Testis (tissue), 3 donors: ENCODE results near the gene MINDY4B. TPM values are rescaled to one million over a fixed set of nuclear protein-coding genes. Genes with fewer than 3 reads are reported as not detected.

Source experiments
- DNase-seq: peaks from one replicate; pipeline ENCODE4 v3.0.0-alpha.2; 2019
- H3K27ac ChIP-seq, 2 donors: fragments of 200-600 bp; sonication (generic); one replicate each; pipeline ENCODE4 v1.5.1; 2019
- H3K27me3 ChIP-seq: fragments of 200-600 bp; sonication (generic); one replicate; pipeline ENCODE4 v1.5.1; 2019
- H3K36me3 ChIP-seq: fragments of 200-600 bp; sonication (generic); one replicate; pipeline ENCODE4 v1.5.1; 2017; ENCODE audit warnings: low read depth; ENCODE audit errors: missing control alignments
- H3K4me1 ChIP-seq: fragments of 200-600 bp; sonication (generic); one replicate; pipeline ENCODE4 v1.5.1; 2019
- H3K4me3 ChIP-seq, 2 donors: fragments of 200-600 bp; sonication (generic); one replicate each; pipeline ENCODE4 v1.5.1; 2017 to 2019
- H3K9me3 ChIP-seq: fragments of 200-600 bp; sonication (generic); one replicate; pipeline ENCODE4 v1.5.1; 2017
- CTCF ChIP-seq, 3 experiments: fragments of 450-650 bp in 2 of 3; fragments of 200-600 bp in 1 of 3; sonication (generic) in 1 of 3; IDR thresholded peaks; one replicate each; pipeline ENCODE4 v1.5.1; 2016 to 2019; ENCODE audit warnings: antibody characterized with exemption in 3 of 3, mild to moderate bottlenecking in 2 of 3, moderate library complexity in 1 of 3
- POLR2A ChIP-seq: fragments of 450-650 bp; IDR thresholded peaks from one replicate; pipeline ENCODE4 v1.6.1; 2017; ENCODE audit warnings: antibody characterized with exemption, mild to moderate bottlenecking, moderate library complexity
- WGBS, 2 donors: methylation state at CpG; one replicate each; pipeline ENCODE4 v1.1.5; 2018; 5-methylcytosine and 5-hydroxymethylcytosine counted together
- intact Hi-C: fragments of 100-400 bp; cut with DNase I; formaldehyde crosslinking; loops from one replicate; pipeline ENCODE4 v1.15.1; 2023; ENCODE audit warnings: low total_unique reads
- polyA plus RNA-seq: library from polyadenylated mRNA; stranded (reverse); fragments of 350-450 nt; fragmentation: Illumina TruSeq; extraction: RNeasy Lipid Tissue Mini Kit (QIAGEN cat#74804); gene quantifications from one replicate; pipeline ENCODE4 v1.2.3, GENCODE V29; 2014; ENCODE audit warnings: low read depth, low replicate concordance; ENCODE audit not compliant: insufficient read depth
- total RNA-seq, 2 donors: library from RNA; depleted of rRNA; stranded (reverse); fragments of >200 nt; gene quantifications; one replicate each; pipeline ENCODE4 v1.2.3, GENCODE V29; 2016

Gene MINDY4B
- total and polyA plus RNA-seq, 3 donors from 2014 or later, result not detected

GRCh38 chr3:150890831-150891230 is 14.4 kb downstream of the MINDY4B start:
- no peak for DNase-seq
- Histone ChIP-seq H3K27ac (no peak overlapping the region), H3K27me3 (no peaks in the 10 kb centered on the region), H3K4me3 (no peak overlapping the region), H3K36me3 (no peaks in the 10 kb centered on the region), H3K4me1 (no peaks in the 10 kb centered on the region), H3K9me3 (no peaks in the 10 kb centered on the region)
- intact Hi-C loops, result no loop called here
- 88 to 94% methylated on average over 9 of the region's 9 CpGs for WGBS, 2 donors
- TF ChIP-seq CTCF (IDR thresholded peaks at IDR 0.05) (no peak), POLR2A (no peak)

GRCh38 chr3:150890295-150890694 is 14.9 kb downstream of the MINDY4B start:
- 66 to 78% methylated on average over 3 of the region's 3 CpGs for WGBS, 2 donors

GRCh38 chr3:150889106-150889505 is 16.1 kb downstream of the MINDY4B start:
- intact Hi-C loops, result no loop called here
- H3K9me3 ChIP-seq, result no peaks in the 10 kb centered on the region
- 87 to 89% methylated on average over 6 of the region's 6 CpGs for WGBS, 2 donors
- TF ChIP-seq CTCF (IDR thresholded peaks at IDR 0.05) (no peak), POLR2A (no peak)
- H3K27ac ChIP-seq, result no peak overlapping the region
- DNase-seq, result no peak
- H3K27me3 ChIP-seq, result no peaks in the 10 kb centered on the region
- H3K4me1 ChIP-seq, result no peaks in the 10 kb centered on the region
- H3K4me3 ChIP-seq, result no peak overlapping the region
- no peaks in the 10 kb centered on the region for H3K36me3 ChIP-seq

More at GRCh38 chr3:150890295-150890694, 14.9 kb downstream of the MINDY4B start:
- Histone ChIP-seq H3K27ac (no peak overlapping the region), H3K36me3 (no peaks in the 10 kb centered on the region), H3K4me3 (no peak overlapping the region), H3K4me1 (no peaks in the 10 kb centered on the region), H3K9me3 (no peaks in the 10 kb centered on the region), H3K27me3 (no peaks in the 10 kb centered on the region)
- intact Hi-C loops, result no loop called here
- TF ChIP-seq POLR2A (no peak), CTCF (IDR thresholded peaks at IDR 0.05) (no peak)
- DNase-seq, result no peak

- WGBS, 2 donors, result 96 to 100% methylated on average over 2 of the region's 2 CpGs
- Histone ChIP-seq H3K36me3 (no peaks in the 10 kb centered on the region), H3K4me3 (no peak overlapping the region), H3K27ac (no peak overlapping the region), H3K27me3 (no peaks in the 10 kb centered on the region), H3K9me3 (no peaks in the 10 kb centered on the region), H3K4me1 (no peaks in the 10 kb centered on the region)
- DNase-seq, result no peak
- TF ChIP-seq CTCF (IDR thresholded peaks at IDR 0.05) (no peak), POLR2A (no peak)
- intact Hi-C loops, result no loop called here
Observed at GRCh38 chr3:150887031-150887430, 18.2 kb downstream of the MINDY4B start.

GRCh38 chr3:150885535-150885934 is 19.7 kb downstream of the MINDY4B start:
- no peak for TF ChIP-seq POLR2A
- TF ChIP-seq CTCF (IDR thresholded peaks at IDR 0.05), result no peak
- intact Hi-C loops, result no loop called here
- WGBS, 2 donors, result 81 to 83% methylated on average over 3 of the region's 3 CpGs
- Histone ChIP-seq H3K36me3 (no peaks in the 10 kb centered on the region), H3K27me3 (no peaks in the 10 kb centered on the region), H3K27ac (no peak overlapping the region), H3K9me3 (no peaks in the 10 kb centered on the region), H3K4me1 (no peaks in the 10 kb centered on the region), H3K4me3 (no peak overlapping the region)
- DNase-seq, result no peak
